K562 (cell line): ENCODE measurements around the gene DST. TPM values are rescaled to one million over a fixed set of nuclear protein-coding genes. Genes with fewer than 3 reads are reported as not detected.

Experiments used
- CHAMP1 ChIP-seq: fragments of 450-650 bp; IDR thresholded peaks from 2 replicates; pipeline ENCODE4 v1.6.1; 2016; ENCODE audit warnings: mild to moderate bottlenecking
- CREM ChIP-seq: IDR thresholded peaks from 2 replicates; pipeline ENCODE4 v1.6.1; 2014; ENCODE audit warnings: antibody characterized with exemption, low read depth
- ESRRA ChIP-seq: fragments of 450-650 bp; IDR thresholded peaks from 2 replicates; pipeline ENCODE4 v1.6.1; 2014; ENCODE audit warnings: low read depth, mild to moderate bottlenecking, moderate library complexity, borderline replicate concordance
- FUS ChIP-seq: fragments of 200-400 bp; formaldehyde crosslinking; optimal IDR thresholded peaks from 2 replicates; pipeline ENCODE3; 2017; ENCODE audit warnings: low read depth, low read length
- HNRNPLL ChIP-seq: fragments of 200-400 bp; formaldehyde crosslinking; IDR thresholded peaks from 2 replicates; pipeline ENCODE4 v1.6.1; 2017; ENCODE audit warnings: low read length, low read depth, mild to moderate bottlenecking; ENCODE audit not compliant: poor library complexity, severe bottlenecking
- KLF10 ChIP-seq: fragments of 250-450 bp; sonication (Bioruptor Pico); IDR thresholded peaks from 2 replicates; pipeline ENCODE4 v1.6.1; 2021; ENCODE audit warnings: matching md5 sums
- NCOA4 ChIP-seq: fragments of 450-650 bp; IDR thresholded peaks from 2 replicates; pipeline ENCODE4 v1.6.1; 2018; ENCODE audit warnings: mild to moderate bottlenecking; ENCODE audit not compliant: partially characterized antibody
- RBM39 ChIP-seq: fragments of 200-400 bp; formaldehyde crosslinking; optimal IDR thresholded peaks from 2 replicates; pipeline ENCODE3; 2018; ENCODE audit warnings: low read depth, low read length
- SLC30A9 ChIP-seq: fragments of 250-450 bp; sonication (Bioruptor Pico); IDR thresholded peaks from 2 replicates; pipeline ENCODE4 v1.8.0; 2022; ENCODE audit warnings: mild to moderate bottlenecking, moderate library complexity
- SNIP1 ChIP-seq: fragments of 450-650 bp; IDR thresholded peaks from 2 replicates; pipeline ENCODE4 v1.7.1; 2017; ENCODE audit warnings: low read depth, mild to moderate bottlenecking
- TCF7 ChIP-seq: sonication (generic); IDR thresholded peaks from 2 replicates; pipeline ENCODE4 v1.6.1; 2016; ENCODE audit warnings: antibody characterized with exemption, borderline replicate concordance
- XRCC4 ChIP-seq: IDR thresholded peaks from one replicate; pipeline ENCODE4 v1.6.1; 2011; ENCODE audit not compliant: insufficient read depth, insufficient read length; ENCODE audit errors: extremely low read depth
- polyA plus RNA-seq, 8 experiments: library from polyadenylated mRNA; depleted of rRNA in 4 of 8; stranded (reverse) in 5 of 8; unstranded in 3 of 8; fragments of >200 nt; fragmentation: Nextera tagmentation in 2 of 8; fragmentation: Illumina TruSeq in 1 of 8; extraction: Ambion mirVana in 2 of 8; extraction: Trizol in 1 of 8; gene quantifications; 2 replicates each; pipeline versions ENCODE4 v1.2.1 to v1.2.3, GENCODE V29; 2011 to 2014; ENCODE audit warnings: inconsistent platforms in 1 of 8, missing spikeins in 1 of 8
- total RNA-seq, 7 experiments: library from RNA; depleted of rRNA in 6 of 7; stranded (reverse); fragments of >200 nt in 6 of 7; fragmentation: Illumina TruSeq in 2 of 7; extraction: Trizol in 2 of 7; gene quantifications; 2 replicates each; pipeline versions ENCODE4 v1.2.1 to v1.2.3, GENCODE V29; 2011 to 2021; ENCODE audit warnings: low replicate concordance in 1 of 7
- TF ChIP-seq, protein P1 (sequence below): fragments of 250-450 bp; sonication (Bioruptor Pico); IDR thresholded peaks from 2 replicates; pipeline ENCODE4 v1.8.0; 2022; ENCODE audit warnings: inconsistent platforms
- TF ChIP-seq, protein P2 (sequence below): fragments of 250-450 bp; sonication (Bioruptor Pico); IDR thresholded peaks from 2 replicates; pipeline ENCODE4 v1.8.0; 2021; ENCODE audit warnings: moderate library complexity, mild to moderate bottlenecking, inconsistent platforms

DST gene
- total and polyA plus RNA-seq, 9 of the 15 experiments (the other 6 are each of a cell fraction or from before 2014, with no cell fraction given): 5.2 to 21.9 (median 13.3) TPM

DNA sequence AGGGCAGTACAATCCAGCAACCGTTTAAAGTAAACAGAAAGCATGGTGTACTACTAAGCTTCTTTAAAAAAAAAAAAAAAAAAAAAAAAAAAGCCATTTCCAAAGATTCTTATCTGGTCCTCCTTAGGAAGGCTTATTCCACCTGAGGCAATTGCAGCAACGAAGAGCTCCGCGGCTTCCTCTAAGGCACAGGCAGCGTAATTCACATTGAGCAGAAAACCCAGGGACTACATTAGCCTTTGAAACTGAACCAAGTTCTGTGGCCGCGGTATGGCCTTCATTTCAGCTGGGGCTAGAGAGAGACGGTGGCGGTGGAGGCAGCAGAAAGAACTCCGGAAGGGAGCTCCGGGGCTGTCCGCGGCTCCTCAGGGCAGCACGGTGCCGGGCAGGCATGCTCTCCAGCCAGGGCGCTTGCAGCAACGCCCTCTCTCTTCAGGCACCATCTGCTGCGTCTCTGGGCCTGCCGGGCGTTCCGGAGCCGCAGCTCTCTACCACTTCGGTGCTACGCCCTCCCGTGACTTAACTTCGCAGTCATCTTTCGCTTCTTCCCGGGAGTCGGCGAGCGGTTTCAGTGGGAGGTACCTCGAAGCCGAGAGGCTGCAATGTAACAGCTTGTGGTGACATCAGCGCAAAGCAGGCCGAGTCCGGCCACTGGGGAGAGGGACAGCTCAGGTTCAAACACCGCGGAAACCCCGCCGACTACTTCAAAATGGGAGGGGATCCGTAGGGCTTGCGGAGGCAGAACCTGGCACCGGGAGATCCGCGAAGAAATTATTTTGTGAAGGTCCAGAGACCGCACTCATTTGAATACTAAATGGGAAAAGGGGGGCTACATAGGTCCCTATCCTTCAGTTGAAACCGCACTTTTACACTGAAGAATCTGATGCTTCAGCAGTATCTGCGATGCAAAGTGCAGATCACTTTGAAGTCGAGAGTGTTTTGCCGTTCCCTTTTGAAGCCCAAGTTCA lies 100.0 kb downstream of the DST start (continued):
- TF ChIP-seq SLC30A9 (CRISPR knock-in tag) (no peak), ESRRA (peak; percentile 45; the same call in 1 of the 2 replicates), XRCC4 (no peak), NCOA4 (no peak), FUS (no peak), SNIP1 (no peak), TCF7 (no peak), RBM39 (no peak), KLF10 (CRISPR knock-in tag) (no peak), CHAMP1 (peak; percentile 87), CREM (peak; percentile 81; the same call in 1 of the 2 replicates), HNRNPLL (peak; percentile 97)
- TF ChIP-seq, protein P1, sequence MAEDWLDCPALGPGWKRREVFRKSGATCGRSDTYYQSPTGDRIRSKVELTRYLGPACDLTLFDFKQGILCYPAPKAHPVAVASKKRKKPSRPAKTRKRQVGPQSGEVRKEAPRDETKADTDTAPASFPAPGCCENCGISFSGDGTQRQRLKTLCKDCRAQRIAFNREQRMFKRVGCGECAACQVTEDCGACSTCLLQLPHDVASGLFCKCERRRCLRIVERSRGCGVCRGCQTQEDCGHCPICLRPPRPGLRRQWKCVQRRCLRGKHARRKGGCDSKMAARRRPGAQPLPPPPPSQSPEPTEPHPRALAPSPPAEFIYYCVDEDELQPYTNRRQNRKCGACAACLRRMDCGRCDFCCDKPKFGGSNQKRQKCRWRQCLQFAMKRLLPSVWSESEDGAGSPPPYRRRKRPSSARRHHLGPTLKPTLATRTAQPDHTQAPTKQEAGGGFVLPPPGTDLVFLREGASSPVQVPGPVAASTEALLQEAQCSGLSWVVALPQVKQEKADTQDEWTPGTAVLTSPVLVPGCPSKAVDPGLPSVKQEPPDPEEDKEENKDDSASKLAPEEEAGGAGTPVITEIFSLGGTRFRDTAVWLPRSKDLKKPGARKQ (CRISPR knock-in tag): no peak
- TF ChIP-seq, protein P2, sequence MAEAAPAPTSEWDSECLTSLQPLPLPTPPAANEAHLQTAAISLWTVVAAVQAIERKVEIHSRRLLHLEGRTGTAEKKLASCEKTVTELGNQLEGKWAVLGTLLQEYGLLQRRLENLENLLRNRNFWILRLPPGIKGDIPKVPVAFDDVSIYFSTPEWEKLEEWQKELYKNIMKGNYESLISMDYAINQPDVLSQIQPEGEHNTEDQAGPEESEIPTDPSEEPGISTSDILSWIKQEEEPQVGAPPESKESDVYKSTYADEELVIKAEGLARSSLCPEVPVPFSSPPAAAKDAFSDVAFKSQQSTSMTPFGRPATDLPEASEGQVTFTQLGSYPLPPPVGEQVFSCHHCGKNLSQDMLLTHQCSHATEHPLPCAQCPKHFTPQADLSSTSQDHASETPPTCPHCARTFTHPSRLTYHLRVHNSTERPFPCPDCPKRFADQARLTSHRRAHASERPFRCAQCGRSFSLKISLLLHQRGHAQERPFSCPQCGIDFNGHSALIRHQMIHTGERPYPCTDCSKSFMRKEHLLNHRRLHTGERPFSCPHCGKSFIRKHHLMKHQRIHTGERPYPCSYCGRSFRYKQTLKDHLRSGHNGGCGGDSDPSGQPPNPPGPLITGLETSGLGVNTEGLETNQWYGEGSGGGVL (CRISPR knock-in tag): no peak
